ENCODE data around the gene LRRC74A. TPM values are rescaled to one million over a fixed set of nuclear protein-coding genes. Genes with fewer than 3 reads are reported as not detected.

Gene LRRC74A
- total and polyA plus RNA-seq, 2 of the 4 experiments (the other 2 are of a cell fraction), result not detected

GRCh38 chr14:76810525-76810924 is 15.7 kb upstream of the LRRC74A start:
- no peak overlapping the region for H3K14ac ChIP-seq (replicated peaks; ENCODE audit: low read depth, low read length)
- H3K9ac ChIP-seq (ENCODE audit: low read depth, low read length), result no peak overlapping the region
- no peak overlapping the region for H2BK120ac ChIP-seq (ENCODE audit: low read depth, low read length)
- H3K4me1 ChIP-seq (ENCODE audit: control insufficient read depth, insufficient read depth, low read length), result no peaks in the 10 kb centered on the region
- H3K4me3 ChIP-seq (ENCODE audit: insufficient read depth, low read depth, low read length), result no peak overlapping the region
- POLR2A ChIA-PET (ENCODE audit: unreplicated experiment), result no interaction called here
- no peak overlapping the region for H2AK9ac ChIP-seq (replicated peaks; ENCODE audit: low read depth, low read length, poor library complexity)
- TF ChIP-seq RFX5 (IDR thresholded peaks at IDR 0.05; ENCODE audit: low read depth, low read length) (no peak), MAZ (IDR thresholded peaks at IDR 0.05; ENCODE audit: borderline replicate concordance, low read depth, low read length) (no peak), POLR2A (IDR thresholded peaks at IDR 0.05; ENCODE audit: low read depth, low read length) (no peak), CEBPB (IDR thresholded peaks at IDR 0.05; ENCODE audit: low read depth, low read length) (no peak), SMC3 (IDR thresholded peaks at IDR 0.05; ENCODE audit: low read depth, low read length) (no peak), MAFK (IDR thresholded peaks at IDR 0.05; ENCODE audit: low read depth, low read length) (no peak), CHD1 (IDR thresholded peaks at IDR 0.05; ENCODE audit: low read depth, low read length) (no peak), USF2 (IDR thresholded peaks at IDR 0.05; ENCODE audit: low read depth, low read length) (no peak), MXI1 (IDR thresholded peaks at IDR 0.05; ENCODE audit: borderline replicate concordance, low read depth, low read length) (no peak), BHLHE40 (IDR thresholded peaks at IDR 0.05; ENCODE audit: low read depth, low read length) (no peak), FOS (IDR thresholded peaks at IDR 0.05; ENCODE audit: low read depth, low read length) (no peak), RCOR1 (IDR thresholded peaks at IDR 0.05; ENCODE audit: insufficient replicate concordance, low read length) (no peak)
- no peak overlapping the region for H2BK20ac ChIP-seq (ENCODE audit: low read depth, low read length)
- no peak overlapping the region for H4K8ac ChIP-seq (ENCODE audit: low read depth in 2 of 2, low read length in 2 of 2)
- peaks cover 3% of the 10 kb centered on the region; the same call in 1 of the 2 replicates for H3K9me1 ChIP-seq (ENCODE audit: insufficient read depth, low read length)
- no peaks in the 10 kb centered on the region for H4K20me1 ChIP-seq (ENCODE audit: insufficient read depth, low read length)
- BruUV-seq (replicated peaks), result no TSS peak
- H3K27ac ChIP-seq (ENCODE audit: insufficient read depth, low read length), result no peak overlapping the region
- H3K79me1 ChIP-seq (ENCODE audit: low read depth in 1 of 2, low read length in 2 of 2), result 0 out of 4 replicates have a peak, but pooled peaks cover 0 to 8% of the 10 kb centered on the region in 2 experiments
- in situ Hi-C loops (cut with MboI; ENCODE audit: low sequenced_read_pairs) (no loop called here), dilution Hi-C loops (cut with HindIII; ENCODE audit: low sequenced_read_pairs, unreplicated experiment) (no loop called here), intact Hi-C loops (cut with micrococcal nuclease) (no loop called here)
- no peak overlapping the region for H3K4ac ChIP-seq (ENCODE audit: low read depth, low read length)
- ATAC-seq (ENCODE audit: low read depth) (no peak), DNase-seq (no peak)
- no peak overlapping the region for H2AK5ac ChIP-seq (ENCODE audit: low read depth, low read length)
- H3K27me3 ChIP-seq (ENCODE audit: control insufficient read depth, insufficient read depth, low read length), result no peaks in the 10 kb centered on the region
- H2BK15ac ChIP-seq (ENCODE audit: low read depth, low read length), result no peak overlapping the region
- no peak overlapping the region for H4K91ac ChIP-seq (ENCODE audit: insufficient read depth, low read depth, low read length)
- H3K23ac ChIP-seq (ENCODE audit: low read depth, low read length), result no peak overlapping the region
- H3K36me3 ChIP-seq (ENCODE audit: control insufficient read depth, insufficient read depth, low read length), result peaks cover 9% of the 10 kb centered on the region
- no peak overlapping the region for H3K56ac ChIP-seq (ENCODE audit: extremely low read depth, insufficient read depth, low read length)
- no peak overlapping the region for H3K18ac ChIP-seq (ENCODE audit: low read depth, low read length)
- no peak overlapping the region for H2BK5ac ChIP-seq (ENCODE audit: low read depth, low read length, poor library complexity, severe bottlenecking)
- H4K5ac ChIP-seq (ENCODE audit: low read depth, low read length), result no peak overlapping the region
- WGBS, 2 experiments (ENCODE audit: extremely low coverage in 2 of 2, insufficient read length in 1 of 2), result no CpG with 5 or more reads among the region's 3 CpGs
- CTCF ChIA-PET, result interaction anchor here (0.6 to 2.1 kb wide), 10 partner anchors 8 to 595 kb away, joined by 3 to 15 read pairs (median 4); no protein-coding TSS in a partner anchor
- no peaks in the 10 kb centered on the region for H3K9me3 ChIP-seq (ENCODE audit: control insufficient read depth, insufficient read depth, low read length)
- H3K4me2 ChIP-seq (ENCODE audit: low read depth, low read length), result no peak overlapping the region
- H2AFZ ChIP-seq (replicated peaks; ENCODE audit: low read length, poor library complexity), result no peak overlapping the region

All from IMR-90 (cell line).